HK-2 (cell line): Measurements from ENCODE around the gene IFITM5.
"Not testable (repeated sequence)": the region's sequence is repeated elsewhere in the genome, so short reads cannot be mapped to it uniquely, and the experiment has no call there.

ENCODE experiments used
- DNase-seq: peaks from one replicate; pipeline ENCODE4 v3.0.0-alpha.2; 2018; ENCODE audit not compliant: unreplicated experiment

IFITM5 gene

GRCh38 chr11:295351-296170 is 3.8 kb downstream of the IFITM5 start:
- DNase-seq, result no peak

GRCh38 chr11:294780-295179 is 4.5 kb downstream of the IFITM5 start:
- no peak for DNase-seq

GRCh38 chr11:293852-294661 is 5.3 kb downstream of the IFITM5 start:
- no peak for DNase-seq

DNA sequence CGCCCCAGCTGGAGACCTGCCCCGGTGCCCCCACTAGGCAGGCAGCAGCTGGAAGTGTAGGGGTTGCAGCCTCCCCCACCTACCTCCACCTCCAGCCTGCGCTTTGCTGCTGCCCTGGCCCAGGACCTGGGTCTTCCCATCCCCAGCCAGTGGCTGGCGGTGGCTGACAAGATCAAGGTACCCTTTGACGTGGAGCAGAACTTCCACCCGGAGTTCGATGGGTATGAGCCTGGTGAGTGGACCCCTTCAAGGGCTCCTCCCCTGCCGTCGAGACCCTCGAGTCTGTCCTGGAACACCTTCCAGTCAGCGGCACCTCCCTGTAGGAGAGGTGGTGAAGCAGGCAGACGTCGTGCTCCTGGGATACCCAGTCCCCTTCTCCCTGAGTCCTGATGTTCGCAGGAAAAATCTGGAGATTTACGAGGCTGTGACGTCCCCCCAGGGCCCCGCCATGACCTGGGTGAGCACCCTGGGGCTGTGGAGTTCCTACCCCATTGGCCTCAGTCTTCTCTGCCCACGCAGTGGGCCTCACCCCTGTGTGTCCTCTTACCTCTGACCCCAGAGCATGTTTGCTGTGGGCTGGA is 6.0 kb downstream of the IFITM5 start:
- DNase-seq, result no peak

GRCh38 chr11:292211-293121 is 6.9 kb downstream of the IFITM5 start:
- DNase-seq, result no peak

GRCh38 chr11:291281-292210 is 7.8 kb downstream of the IFITM5 start:
- no peak for DNase-seq

DNA sequence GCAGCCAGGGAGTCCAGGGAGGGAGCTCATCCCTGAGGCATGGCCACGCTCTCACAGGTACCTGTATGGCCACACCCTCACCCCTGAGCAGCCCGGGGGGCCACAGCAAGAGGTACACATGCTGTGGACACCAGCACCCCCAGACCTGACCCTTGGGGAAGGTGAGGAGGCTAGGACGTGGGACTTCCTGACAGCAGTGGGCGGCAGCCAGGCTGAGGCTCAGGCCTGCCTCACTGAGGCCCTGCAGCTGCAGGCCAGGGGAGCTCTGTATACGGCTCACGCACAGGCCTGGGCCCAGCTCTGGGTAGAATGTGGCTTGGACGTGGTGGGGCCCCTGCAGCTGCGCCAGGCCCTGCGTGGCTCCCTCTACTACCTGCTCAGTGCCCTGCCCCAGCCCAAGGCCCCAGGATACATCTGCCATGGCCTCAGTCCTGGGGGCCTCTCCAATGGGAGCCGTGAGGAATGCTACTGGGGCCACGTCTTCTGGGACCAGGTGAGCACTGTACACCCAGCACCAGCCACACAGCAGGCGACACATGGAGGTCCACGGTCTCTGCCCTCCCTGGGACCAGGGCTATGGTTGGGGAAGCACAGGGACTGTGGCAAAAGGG is 8.6 kb downstream of the IFITM5 start:
- no peak for DNase-seq

GRCh38 chr11:289712-290620 is 9.4 kb downstream of the IFITM5 start:
- DNase-seq, result no peak

DNA sequence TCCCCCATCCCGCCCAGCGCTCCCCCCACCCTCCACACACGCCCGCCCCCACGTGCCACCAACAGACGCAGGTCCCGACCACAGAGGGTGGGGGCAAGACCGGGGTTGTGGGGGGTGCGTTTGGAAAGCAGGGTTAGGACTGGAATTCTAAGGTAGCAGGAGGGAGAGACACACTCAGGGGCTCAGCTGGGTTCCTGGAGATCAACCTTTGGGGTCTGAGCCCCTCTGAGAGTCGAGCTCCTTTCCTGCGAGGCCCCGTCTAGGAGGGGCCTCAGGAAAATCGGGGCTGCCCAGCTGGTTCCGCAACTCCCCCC is 10.0 kb downstream of the IFITM5 start:
- no peak for DNase-seq

DNA sequence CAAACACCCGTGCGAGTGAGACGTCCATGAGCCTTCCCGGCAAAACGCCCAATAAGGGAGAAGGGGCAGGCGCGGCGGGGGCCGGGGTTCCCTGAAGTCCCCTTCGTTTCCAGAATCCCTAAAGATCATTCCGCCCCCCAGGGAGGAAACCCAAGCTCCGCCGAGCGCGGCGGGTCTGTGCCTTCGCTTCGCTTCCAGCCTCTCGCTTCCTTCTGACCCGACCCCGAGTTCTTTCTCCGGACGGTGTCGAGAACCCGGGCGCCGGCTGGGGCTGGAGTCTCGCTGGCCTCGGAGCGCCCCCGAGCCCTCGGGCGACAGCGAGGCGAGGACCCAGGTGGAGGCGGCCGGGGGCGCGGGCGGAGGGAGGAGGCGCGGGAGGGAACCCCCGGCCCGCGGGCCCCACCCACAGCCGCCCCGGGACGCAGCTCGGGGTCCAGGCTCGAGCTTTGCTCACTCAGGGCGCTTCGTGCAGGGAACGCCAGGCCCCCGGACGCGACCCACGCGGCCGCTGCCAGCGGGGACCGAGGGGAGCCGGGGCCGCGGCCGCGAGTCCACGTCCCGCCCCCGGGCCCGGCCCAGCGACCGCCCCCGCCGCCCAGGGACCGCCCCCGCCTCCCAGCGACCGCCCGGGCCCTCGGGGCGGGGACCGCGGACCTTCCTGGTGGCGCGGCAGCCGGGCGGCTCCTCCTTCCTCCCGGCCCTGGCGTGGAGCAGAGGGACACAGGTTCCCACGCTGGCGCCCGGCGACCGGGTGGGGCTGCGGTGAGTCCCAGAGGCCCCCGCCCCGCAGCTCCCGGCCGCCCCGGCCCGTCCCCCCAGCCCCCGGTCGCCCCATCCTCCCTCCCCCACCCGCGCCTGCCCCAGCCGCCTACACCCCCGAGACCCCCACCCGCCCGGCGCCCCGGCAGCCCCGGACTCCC is 10.6 kb downstream of the IFITM5 start, which contains the start of gene PGGHG:
Gene PGGHG (plus strand): TSS at position 649 of the 920 bp plus-strand sequence. CDS start 691 bp downstream, outside the sequence.
- DNase-seq, result peak; percentile 56

DNA sequence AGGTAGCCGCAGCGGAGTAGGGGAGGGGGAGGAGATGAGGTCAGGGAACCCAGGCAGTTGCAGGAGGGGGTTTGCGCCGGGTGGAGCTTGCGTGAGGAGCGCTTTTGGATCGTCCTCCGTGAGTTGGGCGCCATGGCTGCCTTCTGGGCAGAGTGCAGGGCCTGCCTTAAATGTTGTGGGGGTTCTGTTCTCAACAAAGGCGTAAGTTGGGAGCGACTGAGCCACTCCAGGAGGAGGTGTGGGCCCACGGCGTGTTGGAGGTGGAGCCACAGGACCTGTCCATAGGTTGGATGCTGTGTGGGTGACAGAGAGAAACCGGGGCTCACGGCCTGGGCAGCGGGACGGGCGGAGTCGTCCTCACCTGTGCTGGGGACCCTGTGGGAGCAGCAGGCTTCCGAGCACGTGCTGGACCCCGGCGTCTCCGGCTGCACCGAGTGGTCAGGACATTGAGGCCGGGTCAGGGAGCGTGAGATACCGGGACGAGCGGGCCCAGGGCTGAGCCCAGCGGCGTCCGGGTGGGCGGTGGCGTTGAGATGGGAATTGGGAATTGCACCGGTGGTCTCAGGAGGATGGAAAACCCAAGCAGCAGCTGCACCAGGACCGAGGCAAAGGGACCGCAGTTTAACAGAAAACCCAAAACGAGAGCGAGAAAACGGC is 11.4 kb downstream of the IFITM5 start:
- DNase-seq, result no peak

GRCh38 chr11:286977-287820 is 12.1 kb downstream of the IFITM5 start:
- DNase-seq, result not testable (repeated sequence)

- DNase-seq, result no peak
These were observed 13.5 kb downstream of the IFITM5 start for GRCh38 chr11:285894-286220.

DNA sequence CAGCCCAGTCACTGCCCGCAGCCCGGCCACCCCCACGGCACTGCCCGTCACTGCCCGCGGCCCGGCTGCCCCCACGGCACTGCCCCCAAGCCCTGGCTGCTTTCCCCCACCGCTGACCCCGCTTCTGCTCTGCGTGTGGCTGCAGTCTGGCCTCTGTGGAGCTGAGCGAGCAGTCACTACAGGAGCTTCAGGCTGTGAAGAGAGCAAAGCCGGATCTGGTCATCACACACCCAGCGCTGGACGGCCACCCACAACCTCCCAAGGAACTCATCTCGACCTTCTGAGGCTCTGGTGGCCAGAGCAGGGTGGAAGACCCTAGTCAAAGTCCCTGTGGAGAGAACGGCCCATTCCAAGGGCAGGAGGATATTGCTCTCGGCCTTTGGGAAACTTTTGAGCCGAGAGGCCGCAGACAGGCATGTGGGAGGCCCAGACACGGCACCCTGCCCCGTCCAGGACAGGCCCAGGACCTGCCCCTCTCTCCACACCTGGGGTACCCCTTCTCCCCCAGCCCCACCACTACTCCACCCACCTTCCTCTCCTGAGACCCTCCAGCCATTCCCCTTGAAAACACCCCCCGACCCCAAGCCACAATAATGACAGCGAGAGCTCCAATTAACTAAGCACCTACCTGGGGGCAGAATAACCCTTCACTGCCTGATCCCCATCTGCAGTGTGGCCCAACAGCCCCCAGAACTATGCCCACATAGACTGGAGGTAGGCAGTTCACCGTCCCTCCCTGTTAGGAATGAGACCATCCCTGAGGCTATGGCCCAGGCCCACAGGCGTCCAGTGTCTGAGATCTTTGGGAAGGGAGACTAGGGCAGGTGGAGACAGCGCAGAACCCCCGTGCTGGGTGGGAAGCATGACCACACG is 14.1 kb downstream of the IFITM5 start:
- DNase-seq, result no peak
